ENCODE data around the gene FCGR1A.
"Not testable (repeated sequence)": the region's sequence is repeated elsewhere in the genome, so short reads cannot be mapped to it uniquely, and the experiment has no call there.

FCGR1A gene

DNA sequence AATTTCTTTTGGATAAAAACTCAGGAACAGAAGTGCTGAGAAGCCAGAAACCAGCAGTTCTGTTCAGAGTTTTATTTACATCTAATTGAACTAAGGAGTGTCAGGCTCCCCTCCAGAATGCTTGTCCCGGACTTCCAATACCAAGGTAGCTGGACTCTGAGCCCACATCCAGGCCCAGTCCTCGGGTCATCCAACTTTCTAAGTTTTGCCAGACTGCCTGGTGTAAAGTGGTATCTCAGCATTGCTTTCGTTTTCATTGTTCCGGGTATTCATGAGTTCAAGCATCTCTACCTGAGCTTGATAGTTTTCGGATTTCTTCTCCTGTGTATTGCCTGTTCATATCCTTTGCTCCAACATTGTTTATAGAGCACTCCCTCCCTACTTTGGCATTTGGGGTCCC lies 37.9 kb downstream of the FCGR1A start:
- not testable (repeated sequence) for H3K27me3 ChIP-seq (ENCODE audit: insufficient read depth, low read length); H3F3A ChIP-seq (ENCODE audit: insufficient read depth, low read length); H4K20me1 ChIP-seq (ENCODE audit: insufficient read depth, low read length); H3K9me3 ChIP-seq (ENCODE audit: low read length); H2AFZ ChIP-seq (ENCODE audit: low read length); H3K27ac ChIP-seq (ENCODE audit: low read depth, low read length, poor library complexity, severe bottlenecking); H3K36me3 ChIP-seq (ENCODE audit: insufficient read depth, low read length); H3K4me2 ChIP-seq (ENCODE audit: low read length); H3K4me3 ChIP-seq (ENCODE audit: low read depth, low read length, poor library complexity, severe bottlenecking); H3K79me2 ChIP-seq (ENCODE audit: insufficient read depth, low read length); H3K9me2 ChIP-seq (ENCODE audit: low read depth, low read length); H3K9ac ChIP-seq (ENCODE audit: low read length); H3K4me1 ChIP-seq (ENCODE audit: insufficient read depth, low read length, severe bottlenecking)

GRCh38 chr1:149826555-149826954 lies 44.1 kb downstream of the FCGR1A start:
- H3K4me2 ChIP-seq (ENCODE audit: low read length); H3K4me3 ChIP-seq (ENCODE audit: low read depth, low read length, poor library complexity, severe bottlenecking); H3F3A ChIP-seq (ENCODE audit: insufficient read depth, low read length); H3K9me2 ChIP-seq (ENCODE audit: low read depth, low read length); H3K36me3 ChIP-seq (ENCODE audit: insufficient read depth, low read length); H4K20me1 ChIP-seq (ENCODE audit: insufficient read depth, low read length); H3K27ac ChIP-seq (ENCODE audit: low read depth, low read length, poor library complexity, severe bottlenecking); H3K27me3 ChIP-seq (ENCODE audit: insufficient read depth, low read length); H3K9me3 ChIP-seq (ENCODE audit: low read length); H3K4me1 ChIP-seq (ENCODE audit: insufficient read depth, low read length, severe bottlenecking); H3K9ac ChIP-seq (ENCODE audit: low read length); H3K79me2 ChIP-seq (ENCODE audit: insufficient read depth, low read length); H2AFZ ChIP-seq (ENCODE audit: low read length): not testable (repeated sequence)

- H3K79me2 ChIP-seq (ENCODE audit: insufficient read depth, low read length); H3K9me2 ChIP-seq (ENCODE audit: low read depth, low read length); H3K27ac ChIP-seq (ENCODE audit: low read depth, low read length, poor library complexity, severe bottlenecking); H3K36me3 ChIP-seq (ENCODE audit: insufficient read depth, low read length); H3K9me3 ChIP-seq (ENCODE audit: low read length); H3F3A ChIP-seq (ENCODE audit: insufficient read depth, low read length); H3K9ac ChIP-seq (ENCODE audit: low read length); H3K4me1 ChIP-seq (ENCODE audit: insufficient read depth, low read length, severe bottlenecking); H4K20me1 ChIP-seq (ENCODE audit: insufficient read depth, low read length); H3K27me3 ChIP-seq (ENCODE audit: insufficient read depth, low read length); H3K4me3 ChIP-seq (ENCODE audit: low read depth, low read length, poor library complexity, severe bottlenecking); H3K4me2 ChIP-seq (ENCODE audit: low read length); H2AFZ ChIP-seq (ENCODE audit: low read length): not testable (repeated sequence)
These were observed 49.3 kb downstream of the FCGR1A start for GRCh38 chr1:149831764-149832315.

GRCh38 chr1:149832316-149833126 lies 50.0 kb downstream of the FCGR1A start:
- H3K9me3 ChIP-seq (ENCODE audit: low read length); H3K9me2 ChIP-seq (ENCODE audit: low read depth, low read length); H3K4me2 ChIP-seq (ENCODE audit: low read length); H3K4me3 ChIP-seq (ENCODE audit: low read depth, low read length, poor library complexity, severe bottlenecking); H2AFZ ChIP-seq (ENCODE audit: low read length); H3K4me1 ChIP-seq (ENCODE audit: insufficient read depth, low read length, severe bottlenecking); H4K20me1 ChIP-seq (ENCODE audit: insufficient read depth, low read length); H3K27me3 ChIP-seq (ENCODE audit: insufficient read depth, low read length); H3K9ac ChIP-seq (ENCODE audit: low read length); H3F3A ChIP-seq (ENCODE audit: insufficient read depth, low read length); H3K79me2 ChIP-seq (ENCODE audit: insufficient read depth, low read length); H3K27ac ChIP-seq (ENCODE audit: low read depth, low read length, poor library complexity, severe bottlenecking); H3K36me3 ChIP-seq (ENCODE audit: insufficient read depth, low read length): not testable (repeated sequence)

- not testable (repeated sequence) for H3K27ac ChIP-seq (ENCODE audit: low read depth, low read length, poor library complexity, severe bottlenecking); H3K79me2 ChIP-seq (ENCODE audit: insufficient read depth, low read length); H3K36me3 ChIP-seq (ENCODE audit: insufficient read depth, low read length); H3K27me3 ChIP-seq (ENCODE audit: insufficient read depth, low read length); H3F3A ChIP-seq (ENCODE audit: insufficient read depth, low read length); H3K9me3 ChIP-seq (ENCODE audit: low read length); H4K20me1 ChIP-seq (ENCODE audit: insufficient read depth, low read length); H2AFZ ChIP-seq (ENCODE audit: low read length); H3K9ac ChIP-seq (ENCODE audit: low read length); H3K9me2 ChIP-seq (ENCODE audit: low read depth, low read length); H3K4me3 ChIP-seq (ENCODE audit: low read depth, low read length, poor library complexity, severe bottlenecking); H3K4me1 ChIP-seq (ENCODE audit: insufficient read depth, low read length, severe bottlenecking); H3K4me2 ChIP-seq (ENCODE audit: low read length)
These were observed 50.6 kb downstream of the FCGR1A start for GRCh38 chr1:149833144-149833543.

- not testable (repeated sequence) for H3K4me3 ChIP-seq (ENCODE audit: low read depth, low read length, poor library complexity, severe bottlenecking); H3K27me3 ChIP-seq (ENCODE audit: insufficient read depth, low read length); H3K9me3 ChIP-seq (ENCODE audit: low read length); H2AFZ ChIP-seq (ENCODE audit: low read length); H3K27ac ChIP-seq (ENCODE audit: low read depth, low read length, poor library complexity, severe bottlenecking); H3K9ac ChIP-seq (ENCODE audit: low read length); H3K4me2 ChIP-seq (ENCODE audit: low read length); H4K20me1 ChIP-seq (ENCODE audit: insufficient read depth, low read length); H3F3A ChIP-seq (ENCODE audit: insufficient read depth, low read length); H3K9me2 ChIP-seq (ENCODE audit: low read depth, low read length)
- peaks cover 17% of the 10 kb centered on the region for H3K4me1 ChIP-seq (ENCODE audit: insufficient read depth, low read length, severe bottlenecking)
- H3K36me3 ChIP-seq (ENCODE audit: insufficient read depth, low read length): peaks cover 14% of the 10 kb centered on the region; the same call in 1 of the 2 replicates
- H3K79me2 ChIP-seq (ENCODE audit: insufficient read depth, low read length): peaks cover 26% of the 10 kb centered on the region
These were observed 58.7 kb downstream of the FCGR1A start for GRCh38 chr1:149841149-149841548.
